ENCODE results near the gene DCN.

DCN gene

DNA sequence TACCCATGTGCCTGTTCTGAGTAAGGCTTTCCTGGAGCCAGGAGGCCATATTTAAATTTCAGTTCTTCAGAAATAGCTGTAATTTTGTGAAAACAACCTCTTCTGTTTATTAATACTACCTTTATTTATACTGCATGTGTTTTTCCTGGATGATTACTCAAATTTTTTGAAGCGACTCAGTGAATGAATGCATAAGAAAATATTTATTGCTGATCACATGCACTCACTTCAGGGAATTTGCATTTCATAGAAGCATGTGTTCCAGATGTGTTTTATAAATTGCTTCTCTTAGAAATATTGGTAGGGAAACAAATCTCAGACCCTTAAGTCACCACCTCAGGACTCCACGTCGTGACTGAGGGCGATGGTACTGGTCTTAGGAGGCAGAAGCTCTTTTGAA is 21.8 kb upstream of the DCN start:
- no peak overlapping the region for H3K27ac ChIP-seq
- no peak for TF ChIP-seq ZFX (IDR thresholded peaks at IDR 0.05)
- TF ChIP-seq, protein P1, sequence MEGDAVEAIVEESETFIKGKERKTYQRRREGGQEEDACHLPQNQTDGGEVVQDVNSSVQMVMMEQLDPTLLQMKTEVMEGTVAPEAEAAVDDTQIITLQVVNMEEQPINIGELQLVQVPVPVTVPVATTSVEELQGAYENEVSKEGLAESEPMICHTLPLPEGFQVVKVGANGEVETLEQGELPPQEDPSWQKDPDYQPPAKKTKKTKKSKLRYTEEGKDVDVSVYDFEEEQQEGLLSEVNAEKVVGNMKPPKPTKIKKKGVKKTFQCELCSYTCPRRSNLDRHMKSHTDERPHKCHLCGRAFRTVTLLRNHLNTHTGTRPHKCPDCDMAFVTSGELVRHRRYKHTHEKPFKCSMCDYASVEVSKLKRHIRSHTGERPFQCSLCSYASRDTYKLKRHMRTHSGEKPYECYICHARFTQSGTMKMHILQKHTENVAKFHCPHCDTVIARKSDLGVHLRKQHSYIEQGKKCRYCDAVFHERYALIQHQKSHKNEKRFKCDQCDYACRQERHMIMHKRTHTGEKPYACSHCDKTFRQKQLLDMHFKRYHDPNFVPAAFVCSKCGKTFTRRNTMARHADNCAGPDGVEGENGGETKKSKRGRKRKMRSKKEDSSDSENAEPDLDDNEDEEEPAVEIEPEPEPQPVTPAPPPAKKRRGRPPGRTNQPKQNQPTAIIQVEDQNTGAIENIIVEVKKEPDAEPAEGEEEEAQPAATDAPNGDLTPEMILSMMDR (conservative IDR thresholded peaks at IDR 0.05) = no peak

GRCh38 chr12:91203610-91204009 is 21.0 kb upstream of the DCN start:
- TF ChIP-seq, protein P1 (conservative IDR thresholded peaks at IDR 0.05) = no peak
- TF ChIP-seq ZFX (IDR thresholded peaks at IDR 0.05) = no peak
- no peak overlapping the region for H3K27ac ChIP-seq

DNA sequence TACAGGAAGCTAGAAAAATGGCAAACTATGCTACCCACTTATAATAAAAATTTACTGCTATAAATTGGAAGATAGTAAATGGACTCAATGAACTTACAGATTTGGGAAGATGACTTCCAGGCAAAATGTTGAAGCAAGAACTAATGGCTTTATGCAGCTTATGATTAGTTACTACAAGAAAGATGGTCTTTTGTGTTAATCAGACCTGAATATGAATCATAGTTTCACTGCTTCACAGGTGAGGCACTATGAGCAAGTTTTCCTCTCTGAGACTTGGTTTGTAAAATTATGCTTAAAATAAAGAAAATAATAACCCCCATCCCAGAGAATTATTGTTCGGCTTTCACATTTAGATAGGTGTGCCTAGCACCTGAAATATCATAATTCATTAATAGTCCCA is 19.8 kb upstream of the DCN start:
- TF ChIP-seq, protein P1 (conservative IDR thresholded peaks at IDR 0.05) = no peak
- TF ChIP-seq ZFX (IDR thresholded peaks at IDR 0.05) = no peak
- H3K27ac ChIP-seq = no peak overlapping the region

DNA sequence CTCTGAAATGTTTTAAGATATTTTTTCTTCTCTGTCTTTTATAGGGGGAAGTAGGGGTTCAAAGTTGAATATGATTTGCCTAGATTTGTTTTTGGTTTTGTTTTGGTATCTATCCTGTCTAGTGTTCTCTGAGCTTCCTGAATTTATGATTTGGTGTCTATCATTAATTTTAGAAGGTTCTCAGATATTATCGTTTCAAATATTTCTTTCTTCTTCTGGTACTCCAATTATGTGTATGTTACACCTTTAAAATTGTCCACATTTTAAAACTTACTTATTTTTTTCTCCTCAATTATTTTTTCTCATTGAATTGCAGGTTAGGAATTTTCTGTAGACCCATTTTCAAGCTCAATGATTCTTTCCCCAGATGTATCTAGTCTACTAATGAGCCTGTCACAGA is 13.8 kb upstream of the DCN start:
- H3K27ac ChIP-seq = no peak overlapping the region
- TF ChIP-seq, protein P1 (conservative IDR thresholded peaks at IDR 0.05) = no peak
- no peak for TF ChIP-seq ZFX (IDR thresholded peaks at IDR 0.05)

DNA sequence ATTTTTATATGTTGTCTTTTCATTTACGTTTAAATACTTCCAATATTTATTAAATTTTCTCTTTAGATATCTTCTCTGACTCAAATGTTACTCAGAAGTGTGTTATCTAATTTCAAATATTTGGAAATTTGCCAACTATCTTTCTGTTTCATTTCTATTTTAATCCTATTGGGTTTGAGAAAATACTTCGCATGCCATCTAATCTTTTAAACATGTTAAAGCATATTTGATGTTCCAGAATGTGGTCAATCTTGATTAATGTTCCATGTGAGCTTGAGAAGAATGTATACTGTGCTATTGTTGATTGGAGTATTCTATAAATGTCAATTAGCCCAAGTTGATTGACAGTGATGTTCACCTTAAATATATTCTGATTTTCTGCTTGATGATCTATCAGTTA is 11.9 kb upstream of the DCN start:
- TF ChIP-seq, protein P1 (conservative IDR thresholded peaks at IDR 0.05) = no peak
- TF ChIP-seq ZFX (IDR thresholded peaks at IDR 0.05) = no peak
- H3K27ac ChIP-seq = no peak overlapping the region

DNA sequence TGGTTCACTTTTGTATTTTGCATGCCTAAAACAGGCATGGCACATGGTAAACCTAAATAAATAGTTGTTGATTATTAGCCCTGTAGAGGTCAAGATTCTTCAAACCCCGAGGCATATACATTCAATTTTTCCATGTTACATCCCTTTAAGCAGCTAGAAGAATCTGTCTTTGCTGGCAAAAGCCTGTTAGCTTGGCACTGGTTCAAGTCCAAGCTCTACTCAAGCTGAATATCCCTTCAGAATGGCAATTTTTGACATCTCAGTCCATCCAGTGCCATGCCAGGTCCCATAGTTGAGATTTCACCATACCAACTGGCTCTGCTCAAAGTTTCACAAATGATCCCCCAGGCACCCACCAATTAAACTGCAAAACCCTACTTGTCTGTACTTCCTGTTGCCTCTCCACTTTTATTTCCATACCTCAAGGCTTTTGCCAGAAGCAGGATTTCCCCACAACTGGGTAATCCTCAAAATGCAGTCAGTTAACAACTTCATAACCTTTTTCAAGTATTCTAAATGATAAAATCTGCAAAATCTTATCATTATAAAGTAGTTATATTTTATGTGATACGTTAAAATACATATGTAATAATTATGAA is 9.0 kb upstream of the DCN start:
- no peak for TF ChIP-seq ZFX (IDR thresholded peaks at IDR 0.05)
- TF ChIP-seq, protein P1 (conservative IDR thresholded peaks at IDR 0.05) = no peak
- no peak overlapping the region for H3K27ac ChIP-seq

- H3K27ac ChIP-seq = no peak overlapping the region
- TF ChIP-seq, protein P1 (conservative IDR thresholded peaks at IDR 0.05) = no peak
- no peak for TF ChIP-seq ZFX (IDR thresholded peaks at IDR 0.05)
These were observed 6.9 kb upstream of the DCN start for GRCh38 chr12:91189516-91189915.
